ENCODE data around the gene FAM162A. TPM values are rescaled to one million over a fixed set of nuclear protein-coding genes. Genes with fewer than 3 reads are reported as not detected.
"Not testable (repeated sequence)": the region's sequence is repeated elsewhere in the genome, so short reads cannot be mapped to it uniquely, and the experiment has no call there.

The FAM162A gene
- polyA plus RNA-seq, 3 donors = 69.6 to 73.1 (median 70.8) TPM

DNA sequence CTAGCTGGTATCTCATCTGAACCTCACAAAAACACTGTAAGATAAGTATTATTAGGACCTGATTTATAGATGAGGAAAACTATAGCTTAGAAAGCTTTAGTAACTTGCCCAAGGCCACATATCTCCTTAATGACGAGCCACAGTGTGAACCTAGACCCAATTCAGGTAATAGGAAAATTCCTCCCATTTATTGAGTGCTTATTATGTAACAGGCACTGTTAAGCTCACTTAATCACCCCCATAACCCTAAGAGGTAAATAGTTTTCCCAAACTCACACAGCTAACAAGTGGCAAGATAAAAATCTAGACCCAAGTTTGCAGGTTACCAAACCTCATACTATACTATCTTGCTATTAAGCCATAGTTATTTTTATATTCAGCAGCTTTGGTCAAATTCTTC lies 24.0 kb downstream of the FAM162A start:
- no peak for DNase-seq (ENCODE audit: extremely low read depth in 1 of 11, low read depth in 9 of 11, low spot score in 4 of 11)

- no peak for DNase-seq (ENCODE audit: extremely low read depth in 1 of 11, low read depth in 9 of 11, low spot score in 4 of 11)
Observed at GRCh38 chr3:122409446-122409845, 25.5 kb downstream of the FAM162A start.

DNA sequence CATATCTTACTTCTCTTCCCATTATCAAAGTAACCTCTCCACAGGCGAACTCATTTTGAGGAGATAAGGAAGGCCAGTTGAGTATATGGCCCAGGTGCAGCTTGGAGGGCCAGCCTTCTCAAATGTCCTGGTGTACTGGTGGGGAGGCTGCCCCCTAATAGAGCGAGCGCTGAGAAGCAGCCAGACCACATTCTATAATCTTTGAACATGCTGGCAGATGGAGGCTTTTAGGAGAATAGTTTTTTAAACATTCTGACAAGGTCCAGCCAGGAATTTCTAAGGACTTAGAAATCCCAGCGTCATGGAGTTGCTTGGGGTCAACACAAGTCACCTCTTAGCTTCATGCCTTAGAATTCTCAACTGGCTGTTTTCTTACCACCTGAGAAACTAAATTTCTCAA lies 26.1 kb downstream of the FAM162A start:
- DNase-seq (ENCODE audit: extremely low read depth in 1 of 11, low read depth in 9 of 11, low spot score in 4 of 11) = no peak

DNA sequence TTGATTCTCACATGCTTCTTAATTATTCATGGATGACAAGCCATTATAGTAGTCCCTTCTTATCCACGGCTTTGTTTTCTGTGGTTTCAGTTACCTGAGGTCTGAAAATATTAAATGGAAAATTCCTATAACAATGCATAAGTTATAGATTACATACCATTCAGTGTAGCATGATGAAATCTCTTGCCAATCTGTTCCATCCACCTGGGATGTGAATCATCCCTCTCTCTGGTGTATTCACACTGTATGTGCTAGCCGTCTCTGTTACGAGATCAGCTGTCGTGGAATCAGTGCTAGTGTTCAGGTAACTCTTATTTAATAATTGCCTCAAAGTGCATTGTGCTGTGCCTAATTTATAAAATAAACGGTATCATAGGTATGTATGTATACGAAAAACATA lies 26.7 kb downstream of the FAM162A start:
- DNase-seq (ENCODE audit: extremely low read depth in 1 of 11, low read depth in 9 of 11, low spot score in 4 of 11) = no peak

DNA sequence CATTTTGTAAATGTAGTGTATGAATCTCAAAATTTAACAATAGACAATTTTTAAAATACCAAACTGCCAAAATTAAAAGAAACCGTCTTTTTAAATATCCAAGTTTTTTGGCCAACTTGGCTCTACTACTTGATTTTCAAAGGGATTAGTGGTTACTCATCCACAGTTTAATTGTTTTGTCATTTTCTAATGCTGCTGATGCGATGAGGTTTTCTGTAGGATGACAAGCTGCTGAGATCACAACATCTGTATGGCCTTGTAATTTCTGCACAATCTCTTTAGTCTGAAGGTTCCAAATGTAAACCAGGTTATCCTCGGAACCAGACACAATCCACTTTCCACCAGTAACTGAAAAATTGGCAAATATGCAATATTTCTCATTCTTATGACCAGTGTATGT lies 30.4 kb downstream of the FAM162A start:
- no peak for DNase-seq (ENCODE audit: extremely low read depth in 1 of 11, low read depth in 9 of 11, low spot score in 4 of 11)

DNA sequence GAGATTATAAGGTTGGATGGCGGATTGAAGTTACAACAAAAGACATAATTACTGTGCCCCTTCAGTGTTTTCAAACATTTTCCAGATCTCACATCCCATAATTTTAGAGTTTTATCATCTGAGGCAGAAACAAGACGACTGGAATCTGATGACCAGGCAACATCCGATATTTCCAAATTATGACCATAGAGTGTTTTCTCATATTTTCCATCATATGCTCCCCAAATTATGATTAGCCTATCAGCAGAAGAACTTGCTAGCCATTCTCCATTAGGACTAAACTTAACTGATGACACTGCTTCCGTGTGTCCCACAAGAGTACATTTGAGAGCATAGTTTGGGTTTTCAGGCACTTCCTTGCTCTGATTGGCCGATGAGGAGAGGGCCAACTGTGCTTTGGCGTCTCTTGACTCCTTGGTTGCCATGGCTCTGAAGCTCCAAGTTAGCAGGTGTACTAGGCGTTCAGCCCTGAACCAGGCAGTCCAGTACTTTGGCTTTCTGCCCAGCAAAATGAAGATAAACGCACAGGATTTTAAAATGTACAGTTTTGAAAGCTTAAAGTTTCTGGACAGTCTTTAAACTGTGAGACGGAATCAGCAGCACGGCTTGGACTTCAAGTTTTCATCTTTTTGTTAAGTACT lies 31.2 kb downstream of the FAM162A start:
- DNase-seq (ENCODE audit: extremely low read depth in 1 of 11, low read depth in 9 of 11, low spot score in 4 of 11) = peak in 5 of 11 donors; percentile 9 to 35 (median 32)

DNA sequence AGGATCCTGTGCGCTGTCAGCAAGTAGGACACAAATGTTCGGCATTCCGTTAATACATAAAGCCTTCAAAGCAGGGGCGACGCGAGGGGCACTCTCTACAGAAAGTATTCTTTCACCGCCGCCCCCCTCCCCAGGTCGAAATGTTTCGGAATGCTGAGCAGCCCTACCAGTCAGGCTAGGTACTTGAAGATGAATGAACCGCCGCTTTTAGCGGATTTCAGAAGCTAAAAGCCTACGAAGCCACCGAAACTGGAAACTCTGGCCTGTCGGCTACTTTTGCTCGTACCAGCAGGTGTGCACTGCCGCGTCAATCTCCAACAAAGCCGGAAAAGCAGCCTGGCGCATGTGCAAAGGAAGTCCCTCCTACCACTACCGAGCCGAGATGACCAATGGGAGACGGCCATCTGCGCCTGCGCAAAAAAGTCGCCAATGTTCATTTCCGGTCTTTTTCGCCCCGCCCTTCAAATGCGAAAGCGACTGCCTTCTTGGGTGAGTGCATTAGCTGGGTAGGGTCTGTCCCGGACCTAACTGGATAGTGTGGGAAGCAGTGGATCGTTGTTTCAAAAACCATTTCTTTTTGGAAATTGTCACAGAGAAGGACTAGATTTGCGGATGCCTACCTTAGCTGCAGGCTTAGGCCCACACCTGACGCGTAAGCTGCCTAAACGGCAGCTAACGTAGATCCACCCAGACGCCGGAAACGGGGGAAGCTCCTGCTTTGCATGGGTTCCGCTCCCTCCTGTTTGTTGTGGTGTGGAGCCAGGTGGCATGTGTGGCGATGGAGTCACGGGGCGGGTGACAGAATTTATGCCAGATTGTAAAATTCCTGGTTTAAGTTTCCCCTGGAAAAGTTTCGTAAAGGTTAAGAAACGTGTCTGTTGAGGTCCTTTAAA lies 32.0 kb downstream of the FAM162A start, which contains the start of gene WDR5B:
WDR5B (minus strand) TSS at position 301 of the 893 bp plus-strand sequence. CDS start 534 bp downstream, outside the sequence.
- peak; percentile 91 to 99 (median 98) for DNase-seq (ENCODE audit: extremely low read depth in 1 of 11, low read depth in 9 of 11, low spot score in 4 of 11)

DNA sequence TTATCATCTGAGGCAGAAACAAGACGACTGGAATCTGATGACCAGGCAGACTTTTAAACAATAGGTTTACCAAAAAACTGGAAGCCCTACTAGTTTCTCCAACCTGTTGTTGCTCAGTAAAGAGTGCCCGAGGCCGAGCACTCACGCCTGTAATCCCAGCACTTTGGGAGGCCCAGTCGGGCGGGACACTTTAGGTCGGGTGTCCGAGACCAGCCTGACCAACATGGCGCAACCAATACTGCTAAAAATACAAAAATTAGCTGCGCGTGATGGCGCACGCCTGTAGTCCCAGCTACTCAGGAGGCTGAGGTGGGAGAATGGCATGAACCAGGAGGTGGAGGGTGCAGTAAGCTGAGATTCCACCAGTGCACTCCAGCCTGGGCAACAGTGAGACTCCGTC lies 33.0 kb downstream of the FAM162A start:
- peak in 1 of 11 donors; percentile 9 for DNase-seq (ENCODE audit: extremely low read depth in 1 of 11, low read depth in 9 of 11, low spot score in 4 of 11)

GRCh38 chr3:122421101-122421500 lies 37.1 kb downstream of the FAM162A start:
- no peak for DNase-seq (ENCODE audit: extremely low read depth in 1 of 11, low read depth in 9 of 11, low spot score in 4 of 11)

DNA sequence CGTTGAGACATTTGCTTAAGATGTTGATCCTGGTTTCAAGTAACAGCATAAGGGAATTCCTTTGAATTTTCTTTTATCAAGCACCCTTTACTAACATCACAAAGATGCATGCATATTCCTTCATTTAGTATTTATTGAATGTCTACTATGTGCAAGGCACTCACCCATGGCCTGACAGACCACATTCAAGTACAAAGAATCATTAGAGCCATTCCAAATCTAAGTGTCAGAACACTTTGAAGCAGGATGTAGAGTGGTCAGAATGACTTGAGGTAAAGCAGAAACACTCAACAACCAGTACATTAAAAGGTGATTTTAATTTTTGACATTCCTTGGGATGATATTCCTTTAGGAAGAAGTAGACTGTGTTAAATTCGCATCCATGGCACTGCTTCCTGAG lies 37.9 kb downstream of the FAM162A start:
- DNase-seq (ENCODE audit: extremely low read depth in 1 of 11, low read depth in 9 of 11, low spot score in 4 of 11) = no peak

DNA sequence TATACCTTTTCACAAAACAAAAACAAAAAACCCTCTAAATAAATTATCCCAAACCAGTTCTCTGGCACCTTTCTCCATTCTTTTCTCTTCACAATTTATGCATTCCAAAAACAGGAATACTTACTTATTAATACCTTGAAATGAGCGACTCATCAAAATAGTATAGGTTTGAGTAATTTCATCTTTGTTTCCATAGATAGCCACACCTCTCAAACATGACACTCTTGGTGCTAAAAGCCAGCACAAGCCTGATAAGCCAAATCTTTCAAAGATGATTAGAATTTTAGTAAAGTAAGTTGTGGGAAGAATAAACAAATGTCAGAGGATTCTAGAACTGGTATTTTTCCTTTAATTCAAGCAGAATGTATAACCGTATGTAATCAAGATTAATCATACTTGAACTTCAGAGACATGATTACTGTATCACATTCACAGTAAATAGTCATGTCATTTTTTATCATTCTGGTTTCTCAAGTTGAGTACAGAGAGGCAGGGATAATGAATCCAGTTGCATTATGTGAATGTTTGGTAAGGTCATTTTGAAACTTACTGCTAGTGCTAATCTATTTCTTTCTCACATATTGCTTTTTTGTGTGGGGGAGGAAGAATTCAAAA lies 44.0 kb downstream of the FAM162A start:
- no peak for DNase-seq (ENCODE audit: extremely low read depth in 1 of 11, low read depth in 9 of 11, low spot score in 4 of 11)

- no peak for DNase-seq (ENCODE audit: extremely low read depth in 1 of 11, low read depth in 9 of 11, low spot score in 4 of 11)
Observed at GRCh38 chr3:122430371-122430770, 46.4 kb downstream of the FAM162A start.

DNA sequence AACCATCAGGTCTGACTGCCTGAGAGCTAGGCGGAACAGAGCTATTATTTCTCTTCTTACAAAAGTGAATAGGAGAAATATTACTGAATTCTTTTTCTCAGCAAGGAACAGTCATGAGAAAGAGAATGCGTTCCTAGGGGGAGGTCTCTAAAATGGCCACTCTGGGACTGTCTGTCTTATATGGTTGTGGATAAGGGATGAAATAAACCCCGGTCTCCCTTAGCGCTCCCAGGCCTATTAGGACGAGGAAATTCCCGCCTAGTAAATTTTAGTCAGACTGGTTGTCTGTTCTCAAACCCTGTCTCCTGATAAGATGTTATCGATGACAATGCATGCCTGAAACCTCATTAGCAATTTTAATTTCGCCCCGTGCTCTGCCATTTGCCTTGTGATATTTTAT lies 52.0 kb downstream of the FAM162A start:
- no peak for DNase-seq (ENCODE audit: extremely low read depth in 1 of 11, low read depth in 9 of 11, low spot score in 4 of 11)

DNA sequence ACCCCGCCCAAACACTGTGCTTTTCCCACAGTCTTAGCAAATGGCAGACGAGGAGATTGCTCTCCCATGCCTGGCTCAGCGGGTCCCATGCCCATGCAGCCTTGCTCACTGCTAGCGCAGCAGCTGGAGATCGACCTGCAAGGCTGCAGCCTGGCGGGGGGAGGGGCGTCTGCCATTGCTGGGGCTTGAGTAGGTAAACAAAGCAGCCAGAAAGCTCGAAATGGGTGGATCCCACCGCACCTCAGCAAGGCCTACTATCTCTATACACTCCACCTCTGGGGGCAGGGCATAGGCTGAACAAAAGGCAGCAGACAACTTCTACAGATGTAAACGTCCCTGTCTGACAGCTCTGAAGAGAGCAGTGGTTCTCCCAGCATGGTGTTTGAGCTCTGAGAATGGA lies 59.1 kb downstream of the FAM162A start:
- no peak for DNase-seq (ENCODE audit: extremely low read depth in 1 of 11, low read depth in 9 of 11, low spot score in 4 of 11)

GRCh38 chr3:122443762-122444490 lies 59.9 kb downstream of the FAM162A start:
- not testable (repeated sequence) for DNase-seq (ENCODE audit: extremely low read depth in 1 of 11, low read depth in 9 of 11, low spot score in 4 of 11)

DNA sequence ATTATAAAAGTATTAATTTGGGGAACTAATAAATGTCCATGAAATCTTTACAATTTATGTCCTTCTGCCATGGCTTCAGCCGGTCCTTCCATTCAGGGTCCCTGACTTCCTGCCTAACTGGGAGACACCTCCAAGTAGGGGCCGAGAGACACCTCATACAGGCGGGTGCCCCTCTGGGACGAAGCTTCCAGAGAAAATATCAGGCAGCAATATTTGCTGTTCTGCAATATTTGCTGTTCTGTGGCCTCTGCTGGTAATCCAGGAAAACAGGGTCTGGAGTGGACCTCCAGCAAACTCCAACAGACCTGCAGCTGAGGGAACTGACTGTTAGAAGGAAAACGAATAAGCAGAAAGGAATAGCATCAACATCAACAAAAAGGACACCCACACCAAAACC lies 60.5 kb downstream of the FAM162A start:
- not testable (repeated sequence) for DNase-seq (ENCODE audit: extremely low read depth in 1 of 11, low read depth in 9 of 11, low spot score in 4 of 11)

DNA sequence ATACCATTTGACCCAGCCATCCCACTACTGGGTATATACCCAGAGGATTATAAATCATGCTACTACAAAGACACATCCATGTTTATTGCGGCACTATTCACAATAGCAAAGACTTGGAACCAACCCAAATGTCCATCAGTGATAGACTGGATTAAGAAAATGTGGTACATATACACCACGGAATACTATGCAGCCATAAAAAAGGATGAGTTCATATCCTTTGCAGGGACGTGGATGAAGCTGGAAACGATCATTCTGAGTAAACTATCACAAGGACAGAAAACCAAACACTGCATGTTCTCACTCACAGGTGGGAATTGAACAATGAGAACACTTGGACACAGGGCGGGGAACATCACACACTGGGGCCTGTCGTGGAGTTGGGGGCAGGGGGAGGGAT lies 64.2 kb downstream of the FAM162A start:
- DNase-seq (ENCODE audit: extremely low read depth in 1 of 11, low read depth in 9 of 11, low spot score in 4 of 11) = not testable (repeated sequence)

DNA sequence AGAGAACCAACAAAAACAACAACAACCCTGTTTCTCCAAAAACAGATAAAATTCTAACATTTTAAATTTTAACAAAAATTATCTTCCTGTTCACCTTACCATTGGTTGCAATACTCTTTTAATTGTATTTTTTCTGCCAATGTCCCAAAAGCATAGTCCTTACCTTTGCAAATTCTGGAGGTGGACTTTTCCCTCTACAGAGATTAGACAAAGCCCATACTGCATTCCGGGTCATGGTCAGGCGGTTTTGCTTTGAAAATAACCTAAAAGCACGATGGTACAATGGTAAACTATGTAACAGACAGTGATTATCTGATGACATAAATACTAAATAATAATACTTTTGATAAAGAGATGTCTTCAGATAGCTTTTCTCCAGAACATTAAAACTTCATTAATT lies 67.4 kb downstream of the FAM162A start:
- DNase-seq (ENCODE audit: extremely low read depth in 1 of 11, low read depth in 9 of 11, low spot score in 4 of 11) = no peak

DNA sequence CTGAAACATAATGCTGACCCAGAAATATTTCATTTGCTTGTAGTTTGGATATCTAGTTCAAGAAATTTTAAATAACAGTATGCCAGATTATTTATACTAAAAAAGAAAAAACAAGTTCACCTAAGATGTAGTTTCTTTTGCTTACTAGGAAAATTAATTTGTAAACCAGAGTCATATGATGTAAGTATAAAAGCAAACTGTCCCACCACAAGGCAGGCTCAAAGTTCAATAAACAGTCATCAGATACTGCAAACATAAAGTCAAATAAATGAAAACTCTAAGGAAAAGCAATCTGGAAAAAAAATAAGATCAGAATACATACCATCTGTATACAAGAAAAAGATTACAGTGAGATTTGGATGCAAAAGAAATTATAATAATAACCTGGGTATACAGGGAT lies 72.1 kb downstream of the FAM162A start:
- no peak for DNase-seq (ENCODE audit: extremely low read depth in 1 of 11, low read depth in 9 of 11, low spot score in 4 of 11)

Measured in renal cortex interstitium (tissue), 11 donors.